Upper lobe of left lung (tissue), 6 donors: ENCODE results near the gene PRL. TPM values are rescaled to one million over a fixed set of nuclear protein-coding genes. Genes with fewer than 3 reads are reported as not detected.

ENCODE experiments used
- ATAC-seq, 2 donors: fragments of 200-7000 bp; cut with Tn5 transposase; one replicate each; pipeline ENCODE4 v1.9.1; 2022; ENCODE audit warnings: mild to moderate bottlenecking in 2 of 2, moderate library complexity in 2 of 2; ENCODE audit not compliant: low FRiP score in 2 of 2
- DNase-seq, 2 donors: peaks; one replicate each; pipeline ENCODE4 v3.0.0-alpha.2; 2019 to 2020
- H3K27ac ChIP-seq, 4 donors: fragments of 200-600 bp; sonication (generic); one replicate each; pipeline ENCODE4 v1.5.1; 2016 to 2019
- H3K27me3 ChIP-seq, 4 donors: fragments of 200-600 bp; sonication (generic); one replicate each; pipeline ENCODE4 v1.5.1; 2017 to 2019
- H3K36me3 ChIP-seq, 4 donors: fragments of 200-600 bp; sonication (generic); one replicate each; pipeline ENCODE4 v1.5.1; 2016 to 2019
- H3K4me1 ChIP-seq, 4 donors: fragments of 200-600 bp; sonication (generic); one replicate each; pipeline ENCODE4 v1.5.1; 2018 to 2019
- H3K4me3 ChIP-seq, 4 donors: fragments of 200-600 bp; sonication (generic); one replicate each; pipeline ENCODE4 v1.5.1; 2017 to 2019; ENCODE audit warnings: mild to moderate bottlenecking in 2 of 4, moderate library complexity in 1 of 4
- H3K9me3 ChIP-seq, 4 donors: fragments of 200-600 bp; sonication (generic); one replicate each; pipeline ENCODE4 v1.5.1; 2018 to 2019
- EP300 ChIP-seq, 4 donors: sonication (generic); formaldehyde crosslinking; IDR thresholded peaks; one replicate each; pipeline ENCODE4 v1.5.1; 2017; ENCODE audit warnings: antibody characterized with exemption in 4 of 4, control low read depth in 2 of 4
- POLR2A ChIP-seq, 4 donors: fragments of 450-650 bp; IDR thresholded peaks; one replicate each; pipeline ENCODE4 v1.5.1; 2016 to 2017; ENCODE audit warnings: antibody characterized with exemption in 4 of 4, mild to moderate bottlenecking in 2 of 4
- POLR2AphosphoS5 ChIP-seq, 2 donors: sonication (generic); formaldehyde crosslinking; IDR thresholded peaks; one replicate each; pipeline ENCODE4 v1.5.1; 2017; ENCODE audit warnings: antibody characterized with exemption in 2 of 2
- WGBS, 2 donors: methylation state at CpG; one replicate each; pipeline ENCODE4 v1.1.5; 2017 to 2018; 5-methylcytosine and 5-hydroxymethylcytosine counted together
- total RNA-seq, 6 donors: library from RNA; depleted of rRNA in 4 of 6; stranded (reverse); fragments of >200 nt in 4 of 6; gene quantifications; one replicate each; pipeline versions ENCODE4 v1.1.0 to v1.2.1, GENCODE V29; 2016 to 2021
- TF ChIP-seq, protein P1 (sequence below), 6 experiments: fragments of 450-650 bp in 4 of 6; fragments of 200-600 bp in 2 of 6; sonication (generic) in 2 of 6; IDR thresholded peaks; one replicate each; pipeline ENCODE4 v1.5.1; 2016 to 2019; ENCODE audit warnings: antibody characterized with exemption in 6 of 6
- donor health status: DM: no; HTN: no; CAD: no; lungs with moderate emphysema.
- donor health status: DM: no; HTN: yes; CAD: no; lungs with severe emphysema.

The PRL gene
- total RNA-seq, 6 donors from 2014 or later = 0.14 TPM; not detected in 5

DNA sequence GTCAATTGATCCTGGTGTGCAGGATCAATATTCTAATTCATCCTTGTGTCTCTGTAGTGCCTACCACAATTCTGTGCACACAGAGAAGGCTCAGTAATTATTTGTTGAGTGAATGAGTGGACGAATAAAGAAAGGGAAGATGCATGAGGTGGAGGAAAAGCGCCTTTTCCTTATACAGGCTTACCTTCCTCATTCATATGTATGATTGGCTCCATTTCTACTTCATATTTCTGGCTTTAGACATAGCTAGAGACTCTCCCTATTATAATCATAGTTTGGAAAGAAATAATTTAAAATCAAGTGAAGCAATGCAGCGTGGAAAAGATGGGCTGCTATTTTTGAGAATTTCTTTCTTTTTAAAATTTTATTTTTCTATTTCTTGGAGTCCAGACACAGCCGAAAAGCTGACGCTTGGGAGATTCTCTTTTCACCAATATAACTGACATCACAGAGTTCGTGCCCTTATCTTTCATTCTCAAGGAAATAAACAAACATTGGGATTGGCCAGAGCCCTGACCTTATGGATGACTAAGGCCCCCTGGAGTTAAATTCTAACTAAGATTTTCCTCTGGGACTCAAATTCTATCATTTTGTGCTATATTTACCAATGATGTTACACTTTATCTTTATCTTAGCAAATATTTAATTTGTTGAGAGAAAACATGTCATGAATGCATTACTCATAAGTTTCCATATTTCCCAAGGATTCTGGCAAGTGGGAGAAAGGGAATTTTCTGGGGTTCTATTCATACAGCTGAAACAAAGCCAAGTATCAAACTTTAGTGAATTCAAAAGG, 48.1 kb downstream of the PRL start:
- no peak overlapping the region for H3K27ac ChIP-seq
- peaks cover 0 to 4% (median 0%) of the 10 kb centered on the region in 4 donors for H3K4me1 ChIP-seq
- H3K36me3 ChIP-seq = no peaks in the 10 kb centered on the region
- peak in 1 of 2 donors; percentile 71 for ATAC-seq
- 81 to 83% methylated on average over 6 of the region's 6 CpGs for WGBS, 2 donors
- no peak for DNase-seq
- H3K27me3 ChIP-seq = no peaks in the 10 kb centered on the region
- H3K4me3 ChIP-seq = no peak overlapping the region
- TF ChIP-seq, protein P1, sequence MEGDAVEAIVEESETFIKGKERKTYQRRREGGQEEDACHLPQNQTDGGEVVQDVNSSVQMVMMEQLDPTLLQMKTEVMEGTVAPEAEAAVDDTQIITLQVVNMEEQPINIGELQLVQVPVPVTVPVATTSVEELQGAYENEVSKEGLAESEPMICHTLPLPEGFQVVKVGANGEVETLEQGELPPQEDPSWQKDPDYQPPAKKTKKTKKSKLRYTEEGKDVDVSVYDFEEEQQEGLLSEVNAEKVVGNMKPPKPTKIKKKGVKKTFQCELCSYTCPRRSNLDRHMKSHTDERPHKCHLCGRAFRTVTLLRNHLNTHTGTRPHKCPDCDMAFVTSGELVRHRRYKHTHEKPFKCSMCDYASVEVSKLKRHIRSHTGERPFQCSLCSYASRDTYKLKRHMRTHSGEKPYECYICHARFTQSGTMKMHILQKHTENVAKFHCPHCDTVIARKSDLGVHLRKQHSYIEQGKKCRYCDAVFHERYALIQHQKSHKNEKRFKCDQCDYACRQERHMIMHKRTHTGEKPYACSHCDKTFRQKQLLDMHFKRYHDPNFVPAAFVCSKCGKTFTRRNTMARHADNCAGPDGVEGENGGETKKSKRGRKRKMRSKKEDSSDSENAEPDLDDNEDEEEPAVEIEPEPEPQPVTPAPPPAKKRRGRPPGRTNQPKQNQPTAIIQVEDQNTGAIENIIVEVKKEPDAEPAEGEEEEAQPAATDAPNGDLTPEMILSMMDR (IDR thresholded peaks at IDR 0.05) = no peak
- TF ChIP-seq POLR2A (IDR thresholded peaks at IDR 0.05) = no peak
- TF ChIP-seq EP300 (IDR thresholded peaks at IDR 0.05) = no peak
- TF ChIP-seq POLR2AphosphoS5 (IDR thresholded peaks at IDR 0.05) = no peak
- H3K9me3 ChIP-seq = no peaks in the 10 kb centered on the region

- Histone ChIP-seq H3K36me3 (no peaks in the 10 kb centered on the region), H3K27ac (no peak overlapping the region), H3K4me1 (peaks cover 0 to 4% (median 0%) of the 10 kb centered on the region in 4 donors), H3K4me3 (no peak overlapping the region), H3K9me3 (no peaks in the 10 kb centered on the region), H3K27me3 (no peaks in the 10 kb centered on the region)
- ATAC-seq (no peak), DNase-seq (no peak)
- WGBS, 2 donors = 58 to 63% methylated on average over 4 of the region's 4 CpGs
- TF ChIP-seq, protein P1 (IDR thresholded peaks at IDR 0.05) = no peak
- no peak for TF ChIP-seq POLR2A (IDR thresholded peaks at IDR 0.05)
- no peak for TF ChIP-seq EP300 (IDR thresholded peaks at IDR 0.05)
- no peak for TF ChIP-seq POLR2AphosphoS5 (IDR thresholded peaks at IDR 0.05)
These were observed 48.8 kb downstream of the PRL start for GRCh38 chr6:22247916-22248482.

GRCh38 chr6:22240025-22240424, 56.8 kb downstream of the PRL start:
- H3K27ac ChIP-seq = no peak overlapping the region
- no peaks in the 10 kb centered on the region for H3K9me3 ChIP-seq
- TF ChIP-seq POLR2A (IDR thresholded peaks at IDR 0.05) (no peak), EP300 (IDR thresholded peaks at IDR 0.05) (no peak), POLR2AphosphoS5 (IDR thresholded peaks at IDR 0.05) (no peak)
- TF ChIP-seq, protein P1 (IDR thresholded peaks at IDR 0.05) = no peak
- no peak for ATAC-seq
- WGBS, 2 donors = 0% methylated on average over 1 of the region's 1 CpG
- no peaks in the 10 kb centered on the region for H3K27me3 ChIP-seq
- H3K36me3 ChIP-seq = no peaks in the 10 kb centered on the region
- H3K4me1 ChIP-seq = no peaks in the 10 kb centered on the region
- no peak for DNase-seq
- H3K4me3 ChIP-seq = no peak overlapping the region

DNA sequence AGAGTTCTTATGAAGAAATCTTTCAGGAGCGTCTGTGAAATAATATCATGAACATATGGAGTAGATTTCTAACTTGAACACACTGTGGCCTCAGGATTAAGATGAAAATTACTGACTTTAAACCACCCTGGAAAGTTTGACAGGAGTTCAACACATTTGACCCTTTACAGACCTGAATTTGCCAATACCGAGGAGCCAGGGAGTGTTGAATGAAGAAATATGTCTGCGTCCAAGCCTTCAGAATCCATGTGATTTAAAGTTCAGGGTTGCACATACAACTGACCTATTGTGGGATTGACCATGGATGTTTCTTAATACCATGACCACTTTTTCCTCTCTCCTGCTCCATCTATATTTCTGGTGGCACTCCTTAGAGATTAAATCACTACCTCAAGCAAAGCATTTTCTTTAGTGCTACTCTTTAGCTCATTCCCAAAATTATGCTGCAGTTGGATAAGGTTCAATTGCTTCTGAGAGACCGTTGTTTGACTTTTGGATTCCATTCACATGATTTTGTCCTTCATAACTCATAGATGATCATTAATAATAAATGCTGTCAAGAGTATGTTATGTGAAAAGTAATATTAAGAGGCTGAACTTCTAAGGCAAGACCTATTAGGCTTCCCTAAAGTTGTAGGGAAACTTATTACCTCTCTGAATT, 57.4 kb downstream of the PRL start:
- 55 to 57% methylated on average over 4 of the region's 4 CpGs for WGBS, 2 donors
- Histone ChIP-seq H3K4me1 (no peaks in the 10 kb centered on the region), H3K4me3 (no peak overlapping the region), H3K36me3 (no peaks in the 10 kb centered on the region), H3K27me3 (no peaks in the 10 kb centered on the region), H3K9me3 (no peaks in the 10 kb centered on the region), H3K27ac (no peak overlapping the region)
- ATAC-seq (no peak), DNase-seq (no peak)
- no peak for TF ChIP-seq POLR2A (IDR thresholded peaks at IDR 0.05)
- TF ChIP-seq POLR2AphosphoS5 (IDR thresholded peaks at IDR 0.05) = no peak
- TF ChIP-seq, protein P1 (IDR thresholded peaks at IDR 0.05) = no peak
- TF ChIP-seq EP300 (IDR thresholded peaks at IDR 0.05) = no peak
